ENCODE data around the gene GPR39.

GPR39 gene

DNA sequence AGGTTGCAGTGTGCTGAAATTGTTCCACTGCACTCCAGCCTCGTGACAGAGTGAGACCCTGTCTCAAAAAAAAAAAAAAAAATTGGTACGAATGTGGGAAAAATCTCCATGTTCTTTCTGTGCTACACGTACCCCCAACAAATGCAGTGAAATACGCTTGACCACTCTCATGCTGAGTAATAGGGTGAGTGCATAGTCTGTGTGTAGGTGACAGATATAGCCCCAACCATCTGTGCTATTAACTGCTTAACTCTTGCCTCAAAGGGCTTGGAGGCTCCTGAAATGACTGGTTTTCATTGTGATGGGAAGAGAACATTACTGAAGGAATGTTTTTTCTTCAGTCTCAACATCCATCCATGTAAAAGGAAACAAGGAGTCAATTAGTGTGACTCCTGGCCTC lies 237.7 kb downstream of the GPR39 start:
- no peak overlapping the region for H3K27ac ChIP-seq (ENCODE audit: low read depth, low read length)
- no peaks in the 10 kb centered on the region for H3K79me2 ChIP-seq (ENCODE audit: control insufficient read depth, insufficient read depth, low read length, unreplicated experiment)
- no peak overlapping the region for H2AFZ ChIP-seq (ENCODE audit: low read length, unreplicated experiment)
- H3K4me1 ChIP-seq (ENCODE audit: control insufficient read depth, insufficient read depth, low read length, unreplicated experiment), result no peaks in the 10 kb centered on the region
- H3K27me3 ChIP-seq (ENCODE audit: insufficient read depth, low read length), result no peaks in the 10 kb centered on the region
- H3K4me3 ChIP-seq (ENCODE audit: low read depth, low read length), result no peak overlapping the region
- H3K36me3 ChIP-seq (ENCODE audit: insufficient read depth, low read length), result no peaks in the 10 kb centered on the region

GRCh38 chr2:132654968-132655367 lies 238.4 kb downstream of the GPR39 start:
- no peaks in the 10 kb centered on the region for H3K79me2 ChIP-seq (ENCODE audit: control insufficient read depth, insufficient read depth, low read length, unreplicated experiment)
- no peaks in the 10 kb centered on the region for H3K36me3 ChIP-seq (ENCODE audit: insufficient read depth, low read length)
- no peak overlapping the region for H2AFZ ChIP-seq (ENCODE audit: low read length, unreplicated experiment)
- no peaks in the 10 kb centered on the region for H3K4me1 ChIP-seq (ENCODE audit: control insufficient read depth, insufficient read depth, low read length, unreplicated experiment)
- H3K27me3 ChIP-seq (ENCODE audit: insufficient read depth, low read length), result no peaks in the 10 kb centered on the region; the same call in 1 of the 2 replicates
- no peak overlapping the region for H3K4me3 ChIP-seq (ENCODE audit: low read depth, low read length)
- no peak overlapping the region for H3K27ac ChIP-seq (ENCODE audit: low read depth, low read length)

DNA sequence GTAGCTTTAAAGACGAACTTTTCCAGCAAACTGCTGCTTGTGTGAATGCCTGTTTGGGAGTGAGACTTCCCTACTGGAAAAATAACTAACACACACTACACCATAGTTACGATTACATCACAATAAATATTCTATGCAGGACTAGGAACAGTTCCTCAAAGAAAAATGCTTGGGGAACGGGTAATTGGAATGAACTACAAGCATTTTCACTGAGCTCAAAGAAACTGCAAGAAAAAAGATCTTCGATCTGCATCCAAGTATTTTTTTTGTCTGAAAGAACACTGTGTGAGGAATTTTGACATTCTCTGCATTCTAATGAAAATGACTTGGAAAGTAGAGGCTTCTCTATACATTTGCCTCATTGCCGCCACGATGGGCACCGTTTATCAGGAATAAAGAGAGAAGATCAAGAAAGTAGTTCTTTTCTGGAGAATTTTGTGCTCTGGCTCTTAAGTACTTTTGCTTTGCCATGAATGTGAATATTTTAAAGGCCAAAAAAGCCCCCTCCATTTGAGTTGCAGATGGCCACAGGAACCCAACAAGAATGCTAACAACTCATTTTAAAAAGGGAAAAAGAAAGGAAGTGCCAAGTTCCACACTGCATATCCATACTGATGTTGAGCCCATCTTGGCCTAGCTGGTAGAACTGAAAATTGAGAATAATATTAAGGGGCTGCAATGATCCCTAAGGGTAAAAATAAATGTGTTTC lies 239.8 kb downstream of the GPR39 start:
- H3K36me3 ChIP-seq (ENCODE audit: insufficient read depth, low read length), result no peaks in the 10 kb centered on the region
- no peak overlapping the region for H3K27ac ChIP-seq (ENCODE audit: low read depth, low read length)
- peaks cover 14% of the 10 kb centered on the region for H3K27me3 ChIP-seq (ENCODE audit: insufficient read depth, low read length)
- no peak overlapping the region for H2AFZ ChIP-seq (ENCODE audit: low read length, unreplicated experiment)
- H3K4me3 ChIP-seq (ENCODE audit: low read depth, low read length), result no peak overlapping the region
- H3K4me1 ChIP-seq (ENCODE audit: control insufficient read depth, insufficient read depth, low read length, unreplicated experiment), result no peaks in the 10 kb centered on the region
- no peaks in the 10 kb centered on the region for H3K79me2 ChIP-seq (ENCODE audit: control insufficient read depth, insufficient read depth, low read length, unreplicated experiment)

- Histone ChIP-seq H3K36me3 (ENCODE audit: insufficient read depth, low read length) (no peaks in the 10 kb centered on the region), H3K27ac (ENCODE audit: low read depth, low read length) (no peak overlapping the region), H2AFZ (ENCODE audit: low read length, unreplicated experiment) (no peak overlapping the region), H3K79me2 (ENCODE audit: control insufficient read depth, insufficient read depth, low read length, unreplicated experiment) (no peaks in the 10 kb centered on the region), H3K4me1 (ENCODE audit: control insufficient read depth, insufficient read depth, low read length, unreplicated experiment) (no peaks in the 10 kb centered on the region), H3K4me3 (ENCODE audit: low read depth, low read length) (no peak overlapping the region), H3K27me3 (ENCODE audit: insufficient read depth, low read length) (peaks cover 16% of the 10 kb centered on the region)
Measured at GRCh38 chr2:132659331-132659730, 242.7 kb downstream of the GPR39 start.

- Histone ChIP-seq H3K27ac (ENCODE audit: low read depth, low read length) (no peak overlapping the region), H3K27me3 (ENCODE audit: insufficient read depth, low read length) (peaks cover 33% of the 10 kb centered on the region), H2AFZ (ENCODE audit: low read length, unreplicated experiment) (no peak overlapping the region), H3K36me3 (ENCODE audit: insufficient read depth, low read length) (no peaks in the 10 kb centered on the region), H3K79me2 (ENCODE audit: control insufficient read depth, insufficient read depth, low read length, unreplicated experiment) (no peaks in the 10 kb centered on the region), H3K4me1 (ENCODE audit: control insufficient read depth, insufficient read depth, low read length, unreplicated experiment) (no peaks in the 10 kb centered on the region), H3K4me3 (ENCODE audit: low read depth, low read length) (peak overlapping the region; percentile 19; the same call in 1 of the 2 replicates)
Measured at GRCh38 chr2:132662732-132663131, 246.1 kb downstream of the GPR39 start.

GRCh38 chr2:132664096-132664495 lies 247.5 kb downstream of the GPR39 start:
- no peaks in the 10 kb centered on the region for H3K79me2 ChIP-seq (ENCODE audit: control insufficient read depth, insufficient read depth, low read length, unreplicated experiment)
- H3K27me3 ChIP-seq (ENCODE audit: insufficient read depth, low read length), result peaks cover 47% of the 10 kb centered on the region
- H3K4me1 ChIP-seq (ENCODE audit: control insufficient read depth, insufficient read depth, low read length, unreplicated experiment), result no peaks in the 10 kb centered on the region
- no peak overlapping the region for H3K4me3 ChIP-seq (ENCODE audit: low read depth, low read length)
- H3K27ac ChIP-seq (ENCODE audit: low read depth, low read length), result no peak overlapping the region
- H2AFZ ChIP-seq (ENCODE audit: low read length, unreplicated experiment), result no peak overlapping the region
- no peaks in the 10 kb centered on the region for H3K36me3 ChIP-seq (ENCODE audit: insufficient read depth, low read length)

- Histone ChIP-seq H3K27ac (ENCODE audit: low read depth, low read length) (no peak overlapping the region), H3K4me1 (ENCODE audit: control insufficient read depth, insufficient read depth, low read length, unreplicated experiment) (peaks cover 3% of the 10 kb centered on the region), H2AFZ (ENCODE audit: low read length, unreplicated experiment) (no peak overlapping the region), H3K4me3 (ENCODE audit: low read depth, low read length) (no peak overlapping the region), H3K36me3 (ENCODE audit: insufficient read depth, low read length) (no peaks in the 10 kb centered on the region), H3K27me3 (ENCODE audit: insufficient read depth, low read length) (peaks cover 56% of the 10 kb centered on the region), H3K79me2 (ENCODE audit: control insufficient read depth, insufficient read depth, low read length, unreplicated experiment) (no peaks in the 10 kb centered on the region)
Measured at GRCh38 chr2:132665401-132666140, 249.0 kb downstream of the GPR39 start.

- H3K27ac ChIP-seq (ENCODE audit: low read depth, low read length), result no peak overlapping the region
- H3K4me3 ChIP-seq (ENCODE audit: low read depth, low read length), result no peak overlapping the region
- H3K4me1 ChIP-seq (ENCODE audit: control insufficient read depth, insufficient read depth, low read length, unreplicated experiment), result peaks cover 15% of the 10 kb centered on the region
- no peaks in the 10 kb centered on the region for H3K79me2 ChIP-seq (ENCODE audit: control insufficient read depth, insufficient read depth, low read length, unreplicated experiment)
- H2AFZ ChIP-seq (ENCODE audit: low read length, unreplicated experiment), result no peak overlapping the region
- H3K36me3 ChIP-seq (ENCODE audit: insufficient read depth, low read length), result no peaks in the 10 kb centered on the region
- H3K27me3 ChIP-seq (ENCODE audit: insufficient read depth, low read length), result peaks cover 48% of the 10 kb centered on the region
Measured at GRCh38 chr2:132667706-132668105, 251.1 kb downstream of the GPR39 start.

DNA sequence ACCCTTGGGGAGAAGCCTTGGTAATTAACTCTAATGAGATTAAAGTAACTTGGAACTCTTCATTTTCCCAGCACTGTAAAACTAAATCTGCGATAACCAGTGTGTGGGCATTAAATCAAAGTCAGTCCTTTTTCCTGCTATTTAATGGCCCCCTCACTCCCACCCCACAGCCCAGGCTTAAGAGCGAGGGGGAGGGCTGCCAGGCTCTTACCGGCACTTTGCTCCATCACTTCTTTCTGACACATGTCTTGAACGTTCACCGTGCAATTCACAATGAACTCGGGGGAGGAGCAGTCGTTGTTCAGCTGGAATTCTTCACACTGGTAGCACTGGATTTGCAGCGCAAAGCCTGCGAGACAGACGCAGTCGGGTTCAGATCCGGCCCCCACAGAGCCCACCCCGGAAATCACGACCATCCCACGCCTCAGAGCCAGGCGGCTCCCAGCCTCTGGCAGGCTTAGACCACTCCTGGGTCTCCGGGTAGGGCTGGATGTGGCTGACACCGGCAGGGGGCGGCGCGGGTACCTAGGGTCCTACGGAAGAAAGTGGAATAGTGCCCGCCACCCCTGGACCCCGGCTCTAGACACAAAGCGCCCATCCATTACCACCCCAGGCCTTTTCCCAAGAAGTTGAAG lies 251.7 kb downstream of the GPR39 start:
- peaks cover 15% of the 10 kb centered on the region for H3K4me1 ChIP-seq (ENCODE audit: control insufficient read depth, insufficient read depth, low read length, unreplicated experiment)
- H3K27ac ChIP-seq (ENCODE audit: low read depth, low read length), result no peak overlapping the region
- H3K79me2 ChIP-seq (ENCODE audit: control insufficient read depth, insufficient read depth, low read length, unreplicated experiment), result no peaks in the 10 kb centered on the region
- peaks cover 48% of the 10 kb centered on the region for H3K27me3 ChIP-seq (ENCODE audit: insufficient read depth, low read length)
- no peak overlapping the region for H2AFZ ChIP-seq (ENCODE audit: low read length, unreplicated experiment)
- H3K36me3 ChIP-seq (ENCODE audit: insufficient read depth, low read length), result no peaks in the 10 kb centered on the region
- no peak overlapping the region for H3K4me3 ChIP-seq (ENCODE audit: low read depth, low read length)

GRCh38 chr2:132668987-132669907 lies 252.6 kb downstream of the GPR39 start:
- no peak overlapping the region for H3K27ac ChIP-seq (ENCODE audit: low read depth, low read length)
- H3K4me3 ChIP-seq (ENCODE audit: low read depth, low read length), result peak overlapping the region; percentile 71
- peak overlapping the region; percentile 22 for H2AFZ ChIP-seq (ENCODE audit: low read length, unreplicated experiment)
- H3K4me1 ChIP-seq (ENCODE audit: control insufficient read depth, insufficient read depth, low read length, unreplicated experiment), result peaks cover 15% of the 10 kb centered on the region
- no peaks in the 10 kb centered on the region for H3K36me3 ChIP-seq (ENCODE audit: insufficient read depth, low read length)
- peaks cover 48% of the 10 kb centered on the region for H3K27me3 ChIP-seq (ENCODE audit: insufficient read depth, low read length)
- no peaks in the 10 kb centered on the region for H3K79me2 ChIP-seq (ENCODE audit: control insufficient read depth, insufficient read depth, low read length, unreplicated experiment)

Measured in ACC112 (cell line).